Measurements from ENCODE around the gene SYT12.

SYT12 gene

GRCh38 chr11:67024966-67025365, 2.0 kb downstream of the SYT12 start:
- H2AFZ ChIP-seq (ENCODE audit: low read length): no peak overlapping the region
- H2BK5ac ChIP-seq (ENCODE audit: low read length): no peak overlapping the region
- no peak overlapping the region for H2BK12ac ChIP-seq (ENCODE audit: low read length)
- peaks cover 2 to 7% of the 10 kb centered on the region in 2 donors for H3K4me1 ChIP-seq (ENCODE audit: control insufficient read depth in 2 of 2, insufficient read depth in 1 of 2, low read depth in 1 of 2, low read length in 2 of 2)
- H4K8ac ChIP-seq (ENCODE audit: low read depth, low read length): no peak overlapping the region
- no peak overlapping the region for H2BK120ac ChIP-seq (ENCODE audit: low read depth, low read length)
- no peak overlapping the region for H3K4me3 ChIP-seq (ENCODE audit: low read length in 2 of 2)
- no peak overlapping the region for H3K4me2 ChIP-seq (ENCODE audit: insufficient read depth, low read length, poor library complexity, severe bottlenecking)
- no peaks in the 10 kb centered on the region for H3K36me3 ChIP-seq (replicated peaks in 1 of 2; ENCODE audit: control insufficient read depth in 2 of 2, insufficient read depth in 2 of 2, low read length in 2 of 2)
- no peak overlapping the region for H3K14ac ChIP-seq (ENCODE audit: low read length)
- H2BK15ac ChIP-seq (ENCODE audit: low read length): no peak overlapping the region
- no peaks in the 10 kb centered on the region for H3K79me1 ChIP-seq (ENCODE audit: low read depth, low read length)
- no peak overlapping the region for H3K23ac ChIP-seq (ENCODE audit: low read depth, low read length, poor library complexity)
- no peak overlapping the region for H3K18ac ChIP-seq (ENCODE audit: low read length)
- H3K9me3 ChIP-seq (replicated peaks in 1 of 2; ENCODE audit: control insufficient read depth in 2 of 2, insufficient read depth in 1 of 2, low read depth in 1 of 2, low read length in 2 of 2): peaks cover 0 to 8% of the 10 kb centered on the region in 2 donors
- H3K9ac ChIP-seq (ENCODE audit: low read depth, low read length, poor library complexity): no peak overlapping the region
- no peak overlapping the region for H3K27ac ChIP-seq (replicated peaks; ENCODE audit: low read length)
- peaks cover 16 to 76% (median 37%) of the 10 kb centered on the region in 3 experiments for H3K27me3 ChIP-seq (ENCODE audit: control insufficient read depth in 3 of 3, insufficient read depth in 3 of 3, low read depth in 1 of 3, low read length in 3 of 3)
- WGBS, 2 donors (ENCODE audit: extremely low coverage in 2 of 2, insufficient read length in 2 of 2, insufficient replicate concordance in 1 of 2): no CpG with 5 or more reads among the region's 1 CpG
- no peak overlapping the region for H3K4ac ChIP-seq (ENCODE audit: low read length)
- no peak for DNase-seq (ENCODE audit: low spot score)
- H2AK5ac ChIP-seq (ENCODE audit: low read depth, low read length): no peak overlapping the region
- H4K91ac ChIP-seq (ENCODE audit: low read depth, low read length, poor library complexity): no peak overlapping the region

- H3K4me2 ChIP-seq (ENCODE audit: insufficient read depth, low read length, poor library complexity, severe bottlenecking): no peak overlapping the region
Observed at GRCh38 chr11:67025750-67026149, 2.8 kb downstream of the SYT12 start.

GRCh38 chr11:67026941-67027340, 4.0 kb downstream of the SYT12 start:
- H3K4me3 ChIP-seq (ENCODE audit: low read length in 2 of 2): no peak overlapping the region
- no peak overlapping the region for H3K18ac ChIP-seq (ENCODE audit: low read length)
- no peak overlapping the region for H2BK12ac ChIP-seq (ENCODE audit: low read length)
- H2AK5ac ChIP-seq (ENCODE audit: low read depth, low read length): no peak overlapping the region
- H3K27ac ChIP-seq (replicated peaks; ENCODE audit: low read length): no peak overlapping the region
- no peak overlapping the region for H3K4ac ChIP-seq (ENCODE audit: low read length)
- no peak overlapping the region for H2BK15ac ChIP-seq (ENCODE audit: low read length)
- no peak overlapping the region for H4K8ac ChIP-seq (ENCODE audit: low read depth, low read length)
- DNase-seq (ENCODE audit: low spot score): no peak
- peaks cover 0 to 7% of the 10 kb centered on the region in 2 donors for H3K9me3 ChIP-seq (replicated peaks in 1 of 2; ENCODE audit: control insufficient read depth in 2 of 2, insufficient read depth in 1 of 2, low read depth in 1 of 2, low read length in 2 of 2)
- H2BK120ac ChIP-seq (ENCODE audit: low read depth, low read length): no peak overlapping the region
- no peak overlapping the region for H4K91ac ChIP-seq (ENCODE audit: low read depth, low read length, poor library complexity)
- H3K14ac ChIP-seq (ENCODE audit: low read length): no peak overlapping the region
- no peaks in the 10 kb centered on the region for H3K79me1 ChIP-seq (ENCODE audit: low read depth, low read length)
- H3K23ac ChIP-seq (ENCODE audit: low read depth, low read length, poor library complexity): no peak overlapping the region
- no peak overlapping the region for H2BK5ac ChIP-seq (ENCODE audit: low read length)
- no peak overlapping the region for H2AFZ ChIP-seq (ENCODE audit: low read length)
- no peaks in the 10 kb centered on the region for H3K36me3 ChIP-seq (replicated peaks in 1 of 2; ENCODE audit: control insufficient read depth in 2 of 2, insufficient read depth in 2 of 2, low read length in 2 of 2)
- no peak overlapping the region for H3K4me2 ChIP-seq (ENCODE audit: insufficient read depth, low read length, poor library complexity, severe bottlenecking)
- peaks cover 4 to 7% of the 10 kb centered on the region in 2 donors for H3K4me1 ChIP-seq (ENCODE audit: control insufficient read depth in 2 of 2, insufficient read depth in 1 of 2, low read depth in 1 of 2, low read length in 2 of 2)
- no CpG with 5 or more reads among the region's 5 CpGs for WGBS, 2 donors (ENCODE audit: extremely low coverage in 2 of 2, insufficient read length in 2 of 2, insufficient replicate concordance in 1 of 2)
- no peak overlapping the region for H3K9ac ChIP-seq (ENCODE audit: low read depth, low read length, poor library complexity)
- H3K27me3 ChIP-seq (ENCODE audit: control insufficient read depth in 3 of 3, insufficient read depth in 3 of 3, low read depth in 1 of 3, low read length in 3 of 3): peaks cover 16 to 69% (median 37%) of the 10 kb centered on the region in 3 experiments

More at GRCh38 chr11:67025750-67026149, 2.8 kb downstream of the SYT12 start:
- H3K27ac ChIP-seq (replicated peaks; ENCODE audit: low read length): no peak overlapping the region
- H3K79me1 ChIP-seq (ENCODE audit: low read depth, low read length): no peaks in the 10 kb centered on the region
- peak overlapping the region; percentile 52 for H3K23ac ChIP-seq (ENCODE audit: low read depth, low read length, poor library complexity)
- no peak overlapping the region for H2AFZ ChIP-seq (ENCODE audit: low read length)
- H2BK12ac ChIP-seq (ENCODE audit: low read length): no peak overlapping the region
- peaks cover 2 to 7% of the 10 kb centered on the region in 2 donors for H3K4me1 ChIP-seq (ENCODE audit: control insufficient read depth in 2 of 2, insufficient read depth in 1 of 2, low read depth in 1 of 2, low read length in 2 of 2)
- peaks cover 0 to 8% of the 10 kb centered on the region in 2 donors for H3K9me3 ChIP-seq (replicated peaks in 1 of 2; ENCODE audit: control insufficient read depth in 2 of 2, insufficient read depth in 1 of 2, low read depth in 1 of 2, low read length in 2 of 2)
- no peak overlapping the region for H2AK5ac ChIP-seq (ENCODE audit: low read depth, low read length)
- H2BK5ac ChIP-seq (ENCODE audit: low read length): peak overlapping the region; percentile 26
- no peaks in the 10 kb centered on the region for H3K36me3 ChIP-seq (replicated peaks in 1 of 2; ENCODE audit: control insufficient read depth in 2 of 2, insufficient read depth in 2 of 2, low read length in 2 of 2)
- H2BK15ac ChIP-seq (ENCODE audit: low read length): no peak overlapping the region
- no peak overlapping the region for H4K91ac ChIP-seq (ENCODE audit: low read depth, low read length, poor library complexity)
- no peak overlapping the region for H4K8ac ChIP-seq (ENCODE audit: low read depth, low read length)
- H3K14ac ChIP-seq (ENCODE audit: low read length): no peak overlapping the region
- H3K4ac ChIP-seq (ENCODE audit: low read length): no peak overlapping the region
- H3K9ac ChIP-seq (ENCODE audit: low read depth, low read length, poor library complexity): no peak overlapping the region
- no peak overlapping the region for H2BK120ac ChIP-seq (ENCODE audit: low read depth, low read length)
- peaks cover 16 to 78% (median 37%) of the 10 kb centered on the region in 3 experiments for H3K27me3 ChIP-seq (ENCODE audit: control insufficient read depth in 3 of 3, insufficient read depth in 3 of 3, low read depth in 1 of 3, low read length in 3 of 3)
- no CpG with 5 or more reads among the region's 8 CpGs for WGBS, 2 donors (ENCODE audit: extremely low coverage in 2 of 2, insufficient read length in 2 of 2, insufficient replicate concordance in 1 of 2)
- no peak overlapping the region for H3K18ac ChIP-seq (ENCODE audit: low read length)
- no peak overlapping the region for H3K4me3 ChIP-seq (ENCODE audit: low read length in 2 of 2)
- no peak for DNase-seq (ENCODE audit: low spot score)

GRCh38 chr11:67027483-67027930, 4.6 kb downstream of the SYT12 start:
- H3K14ac ChIP-seq (ENCODE audit: low read length): no peak overlapping the region

More at GRCh38 chr11:67027483-67027930, 4.6 kb downstream of the SYT12 start:
- H2BK15ac ChIP-seq (ENCODE audit: low read length): no peak overlapping the region
- H4K91ac ChIP-seq (ENCODE audit: low read depth, low read length, poor library complexity): no peak overlapping the region
- WGBS, 2 donors (ENCODE audit: extremely low coverage in 2 of 2, insufficient read length in 2 of 2, insufficient replicate concordance in 1 of 2): no CpG with 5 or more reads among the region's 12 CpGs
- H2BK5ac ChIP-seq (ENCODE audit: low read length): no peak overlapping the region
- H3K27ac ChIP-seq (replicated peaks; ENCODE audit: low read length): no peak overlapping the region
- H3K4ac ChIP-seq (ENCODE audit: low read length): no peak overlapping the region
- no peak overlapping the region for H4K8ac ChIP-seq (ENCODE audit: low read depth, low read length)
- no peak overlapping the region for H2AFZ ChIP-seq (ENCODE audit: low read length)
- DNase-seq (ENCODE audit: low spot score): no peak
- no peak overlapping the region for H3K4me2 ChIP-seq (ENCODE audit: insufficient read depth, low read length, poor library complexity, severe bottlenecking)
- no peaks in the 10 kb centered on the region for H3K79me1 ChIP-seq (ENCODE audit: low read depth, low read length)
- peaks cover 11 to 63% (median 32%) of the 10 kb centered on the region in 3 experiments for H3K27me3 ChIP-seq (ENCODE audit: control insufficient read depth in 3 of 3, insufficient read depth in 3 of 3, low read depth in 1 of 3, low read length in 3 of 3)
- no peak overlapping the region for H2AK5ac ChIP-seq (ENCODE audit: low read depth, low read length)
- no peak overlapping the region for H2BK120ac ChIP-seq (ENCODE audit: low read depth, low read length)
- no peaks in the 10 kb centered on the region for H3K36me3 ChIP-seq (replicated peaks in 1 of 2; ENCODE audit: control insufficient read depth in 2 of 2, insufficient read depth in 2 of 2, low read length in 2 of 2)
- peaks cover 5 to 7% of the 10 kb centered on the region in 2 donors for H3K4me1 ChIP-seq (ENCODE audit: control insufficient read depth in 2 of 2, insufficient read depth in 1 of 2, low read depth in 1 of 2, low read length in 2 of 2)
- peak overlapping the region; percentile 55 for H3K18ac ChIP-seq (ENCODE audit: low read length)
- peaks cover 0 to 5% of the 10 kb centered on the region in 2 donors for H3K9me3 ChIP-seq (replicated peaks in 1 of 2; ENCODE audit: control insufficient read depth in 2 of 2, insufficient read depth in 1 of 2, low read depth in 1 of 2, low read length in 2 of 2)
- H2BK12ac ChIP-seq (ENCODE audit: low read length): no peak overlapping the region
- no peak overlapping the region for H3K9ac ChIP-seq (ENCODE audit: low read depth, low read length, poor library complexity)
- H3K23ac ChIP-seq (ENCODE audit: low read depth, low read length, poor library complexity): no peak overlapping the region
- no peak overlapping the region for H3K4me3 ChIP-seq (ENCODE audit: low read length in 2 of 2)
